Dedifferentiated amniotic fluid mesenchymal stem cell (primary cell): Measurements from ENCODE around the gene YES1.

Source experiments
- DNase-seq: peaks from one replicate; pipeline ENCODE4 v3.0.0-alpha.2; 2016; ENCODE audit errors: extremely low spot score

Gene YES1

DNA sequence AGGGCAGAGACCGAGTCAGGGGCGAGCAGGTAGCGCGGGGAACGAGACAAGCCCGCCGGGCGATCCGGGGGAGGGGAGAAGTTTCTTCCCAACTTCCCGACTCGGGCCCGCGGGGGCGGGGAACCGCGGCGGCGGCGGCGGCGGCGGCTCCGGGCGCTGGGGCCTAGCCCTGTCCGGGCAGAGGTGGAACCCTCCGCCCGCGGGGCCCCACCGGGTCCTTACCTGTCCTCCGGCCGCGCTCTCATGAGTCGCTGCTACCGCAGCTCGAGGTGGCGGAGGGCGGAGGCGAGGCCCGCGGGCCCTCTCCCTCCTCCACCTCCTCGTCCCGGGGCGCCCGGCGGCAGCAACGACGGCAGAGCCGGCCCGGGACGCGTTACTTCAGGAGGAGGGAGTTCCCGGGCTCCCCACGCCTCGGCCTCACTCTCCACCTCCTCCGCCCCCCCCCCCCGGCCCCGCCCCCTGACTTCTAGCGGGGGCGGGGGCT is at the start of gene YES1:
TSS of gene YES1 (minus strand) at position 351 of the 484 bp plus-strand sequence. CDS start 55,415 bp downstream, outside the sequence.
- DNase-seq = peak; percentile 40

DNA sequence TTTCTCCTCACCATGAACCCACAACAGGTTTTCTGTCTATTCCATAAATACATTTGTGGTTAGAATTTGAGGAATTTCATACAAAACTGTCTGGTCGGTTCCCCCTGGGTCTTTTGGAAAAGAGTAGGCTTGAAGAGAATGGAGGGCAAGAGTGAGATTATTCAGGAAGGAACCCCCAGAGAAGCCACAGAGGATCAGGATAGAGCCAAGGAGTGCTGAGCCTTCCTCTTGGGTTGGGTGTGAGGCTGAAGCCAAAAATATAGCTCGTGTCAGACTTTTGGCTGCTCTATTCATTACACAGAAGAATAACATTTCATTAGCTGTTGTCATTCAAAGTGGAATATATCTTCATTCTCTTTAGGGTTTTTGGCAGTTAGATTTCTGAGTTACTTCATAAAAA is 45.9 kb upstream of the YES1 start:
- DNase-seq = no peak

DNA sequence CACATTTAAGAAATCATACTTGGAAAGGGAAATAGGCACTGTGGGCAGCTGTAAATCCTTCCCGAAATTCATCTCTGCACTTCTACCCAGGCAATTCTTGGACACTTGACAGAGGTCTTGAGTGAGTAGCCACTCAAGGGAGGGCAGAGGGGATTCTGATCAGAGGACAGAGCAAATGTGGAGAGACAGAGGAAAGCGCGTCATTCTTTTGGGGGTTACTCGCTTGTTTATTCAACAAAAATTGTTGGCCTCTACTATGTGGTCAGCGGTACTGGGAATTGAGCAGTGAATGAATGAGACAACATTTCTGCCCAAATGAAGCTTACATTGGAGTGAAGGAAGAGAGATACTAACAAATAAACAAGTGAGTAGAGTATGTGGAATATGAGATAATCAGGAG is 41.4 kb upstream of the YES1 start:
- no peak for DNase-seq

DNA sequence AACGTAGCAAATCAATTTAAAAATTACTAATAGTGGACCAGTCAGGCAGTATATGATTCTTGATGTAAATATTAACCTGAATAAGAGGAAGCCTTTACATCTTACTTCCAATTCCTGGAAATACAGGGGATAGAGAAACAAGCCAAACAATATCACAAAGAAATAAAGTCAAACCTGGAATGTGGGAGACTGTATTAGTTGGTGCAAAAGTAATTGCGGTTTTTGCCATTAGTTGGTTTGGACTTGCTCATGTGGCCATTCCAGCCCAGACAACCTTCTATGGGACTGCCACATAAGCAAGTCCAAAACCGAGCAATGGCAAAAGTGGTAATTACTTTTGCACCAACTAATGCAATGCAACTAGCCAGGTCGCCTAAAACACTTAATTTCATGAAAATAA is 38.9 kb upstream of the YES1 start:
- no peak for DNase-seq

DNA sequence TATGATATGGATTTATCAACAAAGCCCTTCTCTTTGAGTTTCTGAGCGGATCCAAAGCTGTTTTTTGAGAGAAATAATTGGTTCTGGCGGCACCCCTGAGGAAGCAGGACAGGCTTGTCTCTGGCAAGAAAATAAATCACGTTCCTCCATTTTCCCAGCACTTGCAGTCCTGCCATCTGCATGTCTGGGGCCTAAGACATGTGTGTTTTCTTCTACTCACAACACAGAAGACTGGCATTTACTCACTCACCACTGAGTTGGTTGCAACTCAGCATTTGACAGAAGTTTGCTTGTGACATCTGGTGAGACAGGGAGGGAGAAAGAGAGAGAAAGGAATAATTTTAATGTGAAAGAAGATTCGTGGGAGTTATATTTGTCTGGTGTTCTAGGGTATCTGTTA is 37.0 kb upstream of the YES1 start:
- no peak for DNase-seq

DNA sequence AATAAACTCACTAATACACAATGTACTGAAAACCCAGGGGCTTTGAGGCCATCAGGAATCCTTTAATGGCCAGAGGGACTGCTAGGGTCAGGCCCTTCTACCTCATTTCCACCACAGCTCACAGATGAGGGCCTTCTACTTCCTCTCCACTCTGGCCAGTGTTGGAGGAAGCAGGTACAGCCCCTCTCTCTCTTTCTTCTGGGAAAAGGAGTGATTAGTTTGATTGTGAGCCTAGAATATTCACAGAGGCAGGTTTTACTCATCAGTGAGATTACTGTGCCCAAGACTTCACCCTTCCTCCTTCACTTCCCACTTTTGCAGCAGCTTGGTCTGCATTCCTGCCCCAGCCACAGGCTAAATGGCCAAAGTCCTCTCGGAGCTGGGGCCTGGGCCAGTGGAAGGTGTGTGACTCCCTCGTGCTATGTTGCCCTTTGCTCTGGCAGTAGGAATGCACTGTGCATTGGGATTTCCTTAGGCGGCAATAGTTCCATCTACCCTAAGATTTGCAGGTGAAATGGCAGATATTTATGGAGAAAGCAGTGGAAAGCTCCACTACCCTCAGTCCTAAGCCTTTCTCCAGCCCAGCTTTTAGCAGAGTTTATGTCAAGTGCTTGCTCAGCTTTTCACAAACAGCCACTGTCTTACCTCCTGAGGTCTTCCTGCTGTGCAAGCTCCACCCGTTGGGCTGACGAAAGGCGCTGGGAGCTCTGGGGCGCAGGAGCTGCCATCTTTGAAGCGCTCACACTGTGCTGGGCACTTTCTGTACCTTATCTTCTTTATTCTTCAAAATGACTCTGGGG is 36.2 kb upstream of the YES1 start:
- no peak for DNase-seq

DNA sequence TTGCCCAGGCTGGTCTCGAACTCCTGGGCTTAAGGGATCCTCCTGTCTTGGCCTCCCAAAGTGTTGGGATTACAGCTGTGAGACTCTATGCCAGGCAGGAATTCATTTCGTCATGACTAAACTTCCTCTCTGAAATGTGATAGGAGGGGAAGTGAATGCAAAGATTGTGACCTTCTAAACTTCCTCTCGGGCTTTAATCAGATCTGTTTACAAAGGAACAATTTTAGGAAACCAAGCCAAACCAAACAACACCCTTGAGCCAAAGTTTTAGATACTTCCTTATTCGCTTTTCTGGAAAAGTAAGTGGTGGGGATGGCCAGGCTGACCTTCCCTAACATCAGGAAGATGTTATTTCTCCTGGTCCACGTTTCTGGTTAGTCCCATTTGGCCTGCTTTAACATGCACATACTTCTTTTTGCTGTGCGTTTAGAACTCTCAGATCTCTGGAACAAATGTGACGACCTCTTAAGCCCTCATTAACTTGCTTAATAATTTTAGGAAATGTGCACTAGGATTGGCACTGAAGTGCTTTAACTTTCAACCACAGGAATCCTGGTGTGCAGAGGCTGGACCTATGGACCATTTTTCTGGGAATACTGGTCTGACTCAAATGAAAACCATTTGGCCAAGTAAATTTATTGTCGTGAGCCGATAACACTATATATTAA is 33.2 kb upstream of the YES1 start:
- DNase-seq = no peak

DNA sequence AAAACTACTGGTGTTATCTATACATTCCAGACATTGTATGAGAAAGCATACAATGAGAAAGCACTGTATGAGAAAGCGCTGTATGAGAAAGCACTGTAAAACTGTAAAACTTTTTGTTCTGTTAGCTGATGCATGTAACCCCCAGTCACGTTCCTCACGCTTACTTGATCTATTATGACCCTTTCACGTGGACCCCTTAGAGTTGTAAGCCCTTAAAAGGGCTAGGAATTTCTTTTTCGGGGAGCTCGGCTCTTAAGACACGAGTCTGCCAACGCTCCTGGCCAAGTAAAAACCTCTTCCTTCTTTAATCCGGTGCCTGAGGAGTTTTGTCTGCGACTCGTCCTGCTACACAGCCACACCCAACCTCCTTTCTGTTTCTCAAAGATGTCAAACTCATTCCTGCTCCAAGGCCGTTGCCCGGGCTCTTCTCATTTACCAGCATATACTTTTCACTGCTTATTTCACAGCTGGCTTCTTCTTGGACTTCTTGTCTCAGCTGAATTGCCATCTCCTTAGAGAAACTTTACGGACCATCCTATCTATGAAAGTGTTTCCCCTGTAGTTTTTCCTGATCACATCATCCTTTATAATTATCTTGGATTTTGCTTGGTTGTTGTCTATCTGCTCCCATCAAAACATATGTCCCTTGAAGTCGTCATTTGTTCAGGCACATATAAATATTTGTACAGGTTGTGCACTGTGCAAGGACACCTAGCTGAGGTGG is 29.8 kb upstream of the YES1 start:
- no peak for DNase-seq

DNA sequence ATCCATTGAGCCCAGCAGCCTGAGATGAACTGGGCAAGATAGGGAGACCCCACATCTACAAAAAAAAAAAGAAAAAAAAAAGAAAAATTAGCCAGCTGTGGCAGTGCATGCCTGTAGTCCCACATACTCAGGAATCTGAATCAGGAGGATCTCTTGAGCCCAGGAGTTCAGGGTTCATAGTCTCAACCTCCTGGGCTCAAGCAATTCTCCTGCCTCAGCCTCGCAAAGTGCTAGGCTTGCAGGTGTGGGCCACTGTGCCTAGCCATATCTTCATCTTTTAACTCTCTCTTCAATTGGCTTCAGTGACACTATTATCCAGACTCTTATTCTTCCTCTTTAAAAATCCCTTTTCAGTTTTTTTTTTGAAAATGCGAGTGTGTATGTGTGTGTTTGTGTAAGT is 28.5 kb upstream of the YES1 start:
- DNase-seq = no peak

DNA sequence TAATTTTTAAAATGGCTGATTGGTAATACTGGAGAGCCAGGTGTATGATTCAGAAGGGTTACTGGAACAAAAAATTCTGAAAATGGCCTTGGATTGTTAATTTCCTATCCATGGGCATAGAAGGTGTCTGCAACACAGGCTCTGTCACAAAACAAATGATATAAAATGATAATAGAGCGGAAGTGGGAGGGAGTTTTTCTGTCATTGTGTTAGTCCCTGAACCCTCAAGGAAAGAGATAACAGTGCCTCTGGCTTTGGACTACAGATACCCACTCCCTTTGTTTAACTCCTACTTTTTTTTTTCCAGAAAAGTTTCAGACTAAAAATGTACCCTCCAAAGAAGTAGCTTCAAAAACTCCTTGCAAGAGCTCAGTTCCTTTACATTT is 28.0 kb upstream of the YES1 start:
- DNase-seq = no peak

DNA sequence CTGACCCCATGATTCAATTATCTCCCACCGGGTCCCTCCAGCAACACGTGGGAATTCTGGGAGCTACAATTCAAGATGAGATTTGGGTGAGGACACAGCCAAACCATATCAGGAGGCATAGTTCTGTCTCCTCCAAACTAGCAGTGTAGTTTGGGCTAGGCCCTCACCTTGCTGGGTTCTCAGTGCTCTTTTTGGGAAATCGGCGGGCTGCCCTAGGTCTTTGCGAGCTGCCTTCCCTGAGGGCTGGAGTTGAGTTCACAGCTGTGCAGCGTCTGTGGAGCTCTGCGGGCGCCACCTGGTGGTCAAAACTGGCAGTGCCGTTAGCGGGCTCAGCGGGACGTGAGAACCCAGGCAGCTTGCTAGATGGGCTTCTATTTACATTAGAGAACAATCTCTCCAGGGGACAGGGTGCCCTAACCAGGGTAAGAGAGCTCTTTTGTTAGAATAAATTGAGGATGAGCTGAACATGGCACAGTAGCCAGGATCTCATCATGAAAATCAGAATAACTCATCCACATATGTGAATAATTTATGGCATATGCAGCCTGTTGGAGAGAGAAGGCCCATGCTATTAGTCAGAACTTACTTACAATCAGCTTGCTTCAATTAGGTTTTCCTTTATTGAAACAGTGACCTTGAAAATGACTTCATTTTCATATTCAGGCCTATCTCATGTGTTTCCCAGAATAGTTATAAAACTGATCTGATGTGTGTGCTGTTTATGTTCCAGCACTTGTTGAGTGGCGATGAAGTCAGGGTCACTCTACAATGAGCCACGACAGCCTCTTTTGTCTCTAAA is 27.4 kb upstream of the YES1 start:
- DNase-seq = peak; percentile 75

DNA sequence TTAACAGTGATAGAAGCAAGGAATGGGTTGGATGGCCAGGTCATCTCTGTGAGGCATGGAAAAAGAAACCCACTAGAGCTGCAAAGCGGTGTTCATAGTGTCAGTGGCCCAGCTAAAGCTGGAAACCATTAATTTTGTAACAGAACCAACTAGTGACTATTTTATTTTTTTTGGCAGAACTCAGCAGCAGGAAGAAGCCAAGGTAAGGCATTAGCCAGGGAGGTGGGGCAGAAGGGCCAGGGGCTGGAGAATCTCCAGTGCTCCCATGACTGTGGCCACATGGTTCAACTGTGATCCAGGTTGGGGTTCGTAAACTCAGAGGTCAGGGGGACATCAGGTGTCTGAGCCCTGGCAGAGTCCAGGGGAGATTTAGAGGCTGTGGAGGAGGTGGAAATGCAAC is 25.9 kb upstream of the YES1 start:
- DNase-seq = no peak

DNA sequence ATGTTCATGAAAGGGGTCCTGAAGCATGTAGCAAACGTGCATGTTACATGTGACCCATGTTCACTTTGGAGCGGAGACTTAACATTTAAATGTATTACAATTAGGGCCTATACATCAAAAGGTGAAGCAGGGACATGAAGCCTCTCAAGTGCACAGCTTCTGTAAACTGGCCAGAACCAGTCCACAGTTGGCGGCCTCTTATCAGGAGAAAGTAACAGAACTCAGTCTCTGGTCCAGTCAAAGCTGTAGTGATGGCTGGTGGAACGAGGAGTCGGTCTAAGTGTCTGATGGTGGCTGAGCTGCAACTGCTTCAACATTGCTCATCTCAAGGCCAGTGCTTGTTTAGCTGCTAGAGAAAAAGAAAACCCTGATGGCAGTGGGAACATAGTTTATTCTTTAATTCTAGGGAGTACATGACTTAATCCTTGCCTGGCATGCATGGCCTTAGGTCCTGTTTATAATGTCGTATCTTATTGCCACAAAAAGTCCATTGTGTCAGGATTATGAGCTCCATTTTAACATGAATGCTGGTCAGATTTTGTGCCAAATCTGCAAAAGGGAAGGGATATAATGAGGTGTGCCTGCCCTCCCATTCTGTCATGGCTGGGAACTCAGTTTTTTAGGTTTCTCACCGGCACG is 22.2 kb upstream of the YES1 start:
- no peak for DNase-seq

DNA sequence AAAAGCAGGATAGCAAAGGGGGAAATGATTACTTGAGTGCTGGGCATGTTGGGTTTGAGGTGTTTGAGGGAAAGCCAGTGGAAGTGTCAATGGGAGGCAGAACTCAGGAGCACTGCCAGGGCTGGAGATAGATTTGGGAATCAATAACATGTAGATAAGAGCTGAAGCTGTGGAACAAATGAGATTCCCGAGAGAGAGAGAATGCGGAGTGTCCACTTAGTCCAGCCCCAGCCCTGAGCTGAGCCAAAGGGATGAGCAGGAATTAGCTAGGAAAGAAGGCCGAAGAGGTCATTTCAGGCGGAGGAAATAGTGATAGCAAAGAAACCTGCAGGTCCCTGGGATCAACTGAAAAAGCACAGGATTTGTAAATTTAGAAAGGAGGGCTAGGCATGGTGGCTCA is 21.2 kb upstream of the YES1 start:
- DNase-seq = no peak

DNA sequence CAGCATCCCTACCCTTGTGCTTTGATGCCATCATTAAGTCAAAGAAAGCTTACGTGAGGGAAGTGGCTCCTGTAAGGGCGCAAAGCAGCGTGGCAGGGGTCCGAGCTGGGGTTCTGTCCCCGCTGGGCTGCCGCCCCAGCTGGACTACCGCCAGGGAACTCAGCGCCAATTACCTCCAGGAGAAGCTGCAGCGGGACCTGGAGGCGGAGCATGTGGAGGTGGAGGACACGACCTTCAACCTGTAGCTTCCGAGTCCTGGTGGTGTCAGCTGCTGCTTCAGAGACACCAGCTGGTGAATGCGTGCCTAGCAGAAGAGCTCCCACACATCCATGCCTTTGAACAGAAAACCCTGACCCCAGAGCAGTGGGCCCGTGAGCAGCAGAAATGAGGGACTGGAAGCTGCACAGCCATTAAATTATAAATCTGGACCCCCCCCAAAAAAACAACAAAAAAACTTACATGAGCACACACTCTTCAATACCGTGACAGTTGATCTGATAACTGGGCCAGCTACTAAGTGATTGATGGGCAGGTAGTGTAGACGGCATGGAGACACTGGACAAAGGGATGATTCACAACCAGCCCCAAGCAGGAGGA is 20.1 kb upstream of the YES1 start:
- no peak for DNase-seq

DNA sequence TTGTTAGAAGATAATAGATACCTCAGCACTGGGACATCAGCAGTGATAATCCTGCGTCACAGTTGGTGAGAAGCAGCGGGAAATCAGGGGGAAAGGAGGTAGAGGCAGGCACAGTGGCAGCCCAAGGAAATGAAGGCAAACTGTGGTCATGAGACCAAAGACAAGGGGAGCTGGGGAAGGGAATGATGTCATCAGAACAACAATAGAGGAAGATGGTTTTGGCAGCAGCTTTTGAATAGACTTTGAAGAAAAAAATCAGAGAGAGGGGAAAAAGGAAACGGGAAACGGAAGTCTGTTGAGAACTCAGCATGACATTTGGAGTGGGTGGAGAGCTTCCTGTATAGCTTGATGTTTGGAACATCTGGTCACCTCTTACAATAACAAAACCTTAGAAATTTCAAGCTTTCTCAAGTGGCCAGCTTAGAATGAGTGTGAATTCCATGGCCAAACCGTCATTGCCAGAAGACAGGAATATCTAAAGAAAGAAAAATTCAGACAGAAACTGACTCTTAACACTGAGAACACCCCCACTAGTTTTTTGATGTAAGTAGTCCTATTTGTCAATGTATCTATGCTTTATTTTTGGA is 18.4 kb upstream of the YES1 start:
- DNase-seq = no peak

DNA sequence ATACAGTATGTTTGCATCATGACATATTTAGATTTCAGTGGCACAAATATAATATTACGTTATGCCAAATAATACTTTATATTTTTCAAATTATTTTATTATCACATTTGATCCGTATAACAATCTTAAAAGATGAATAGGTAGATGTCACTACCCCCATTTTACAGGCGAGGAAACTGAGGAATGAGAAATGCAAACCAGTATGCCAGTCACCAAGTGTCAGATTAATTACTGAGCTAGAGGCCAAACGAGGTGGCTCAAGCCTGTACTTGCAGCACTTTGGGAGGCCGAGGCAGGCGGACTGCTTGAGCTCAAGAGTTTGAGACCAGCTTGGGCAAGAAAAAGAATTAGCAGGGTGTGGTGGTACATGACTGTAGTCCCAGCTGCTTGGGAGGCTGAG is 17.4 kb upstream of the YES1 start:
- no peak for DNase-seq

DNA sequence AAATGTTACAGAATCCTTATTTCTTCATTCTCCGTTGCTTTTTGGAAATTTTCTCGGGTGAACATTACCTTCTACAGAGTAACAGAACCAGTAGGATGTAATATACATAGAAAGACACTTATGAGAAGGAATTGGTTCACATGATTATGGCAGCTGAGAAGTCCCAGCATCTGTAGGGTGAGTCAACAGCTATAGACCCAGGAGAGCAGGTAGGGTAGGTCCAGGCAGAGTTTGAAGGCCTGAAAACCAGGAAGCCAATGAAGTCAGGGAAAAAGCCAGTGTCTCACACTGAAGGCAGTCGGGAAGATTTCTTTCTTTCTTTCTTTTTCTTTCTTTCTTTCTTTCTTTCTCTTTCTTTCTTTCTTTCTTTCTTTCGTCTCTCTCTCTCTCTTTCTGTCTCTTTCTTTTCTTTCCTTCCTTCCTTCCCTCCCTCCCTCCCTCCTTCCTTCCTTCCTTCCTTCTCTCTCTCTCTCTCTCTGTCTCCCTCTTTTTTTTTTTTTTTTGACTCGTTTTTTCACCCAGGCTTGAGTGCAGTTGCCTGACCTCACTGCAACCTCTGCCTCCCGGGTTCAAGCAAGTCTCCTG is 15.1 kb upstream of the YES1 start:
- no peak for DNase-seq

DNA sequence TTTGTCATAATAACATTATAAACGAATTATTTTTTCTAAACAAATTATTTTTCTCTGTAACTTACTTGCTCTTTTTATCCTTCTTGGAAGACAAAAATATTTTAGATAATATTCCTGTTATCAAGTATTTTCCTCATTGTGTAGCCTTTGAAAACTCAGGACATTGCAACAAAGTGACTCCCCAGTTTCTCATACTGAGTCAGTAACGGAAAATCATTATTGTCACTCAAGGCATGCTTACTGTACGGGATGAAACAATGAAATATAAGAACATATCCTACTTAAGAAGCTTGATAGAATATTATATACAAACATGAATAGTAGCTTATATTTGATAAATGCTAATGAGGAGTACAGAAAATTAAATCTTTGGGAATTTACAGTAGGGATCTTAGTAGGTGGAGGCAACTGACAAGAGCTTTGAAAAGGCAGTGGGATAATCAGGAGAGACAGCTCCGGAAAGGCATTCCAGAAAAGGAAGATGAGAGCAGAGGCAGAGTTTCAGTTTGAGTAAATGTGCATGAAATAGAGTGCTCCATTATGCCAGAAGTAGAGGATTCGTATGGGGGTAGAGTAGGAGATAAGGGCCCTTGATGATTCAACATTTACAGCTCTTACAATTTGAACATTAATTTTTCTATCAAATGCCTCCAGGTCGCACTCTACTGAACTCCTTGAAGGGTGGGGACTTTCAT is 14.0 kb upstream of the YES1 start:
- DNase-seq = no peak

DNA sequence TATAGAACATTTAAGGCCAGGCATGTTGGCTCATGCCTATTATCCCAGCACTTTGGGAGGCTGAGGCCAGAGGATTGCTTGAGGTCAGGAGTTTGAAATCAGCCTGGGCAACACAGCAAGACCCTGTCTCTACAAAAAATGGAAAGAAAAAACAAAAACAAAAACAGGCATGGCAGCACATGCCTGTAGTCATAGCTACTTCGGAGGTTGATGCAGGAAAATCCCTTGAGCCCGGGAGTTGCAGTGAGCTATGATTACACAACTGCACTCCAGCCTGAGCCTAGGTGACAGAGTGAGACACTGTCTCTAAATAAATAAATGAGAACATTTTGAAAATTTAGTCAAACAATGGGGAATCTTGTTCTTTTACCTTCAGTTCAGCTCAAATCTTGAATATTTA is 12.1 kb upstream of the YES1 start:
- DNase-seq = no peak
